GM18909 (cell line): Measurements from ENCODE around the gene PIGX.

Experiments
- ATAC-seq: cut with Tn5 transposase; IDR thresholded peaks from one replicate; pipeline ENCODE4 v1.9.1; 2021; ENCODE audit warnings: mild to moderate bottlenecking; ENCODE audit not compliant: unreplicated experiment, poor library complexity

Gene PIGX

DNA sequence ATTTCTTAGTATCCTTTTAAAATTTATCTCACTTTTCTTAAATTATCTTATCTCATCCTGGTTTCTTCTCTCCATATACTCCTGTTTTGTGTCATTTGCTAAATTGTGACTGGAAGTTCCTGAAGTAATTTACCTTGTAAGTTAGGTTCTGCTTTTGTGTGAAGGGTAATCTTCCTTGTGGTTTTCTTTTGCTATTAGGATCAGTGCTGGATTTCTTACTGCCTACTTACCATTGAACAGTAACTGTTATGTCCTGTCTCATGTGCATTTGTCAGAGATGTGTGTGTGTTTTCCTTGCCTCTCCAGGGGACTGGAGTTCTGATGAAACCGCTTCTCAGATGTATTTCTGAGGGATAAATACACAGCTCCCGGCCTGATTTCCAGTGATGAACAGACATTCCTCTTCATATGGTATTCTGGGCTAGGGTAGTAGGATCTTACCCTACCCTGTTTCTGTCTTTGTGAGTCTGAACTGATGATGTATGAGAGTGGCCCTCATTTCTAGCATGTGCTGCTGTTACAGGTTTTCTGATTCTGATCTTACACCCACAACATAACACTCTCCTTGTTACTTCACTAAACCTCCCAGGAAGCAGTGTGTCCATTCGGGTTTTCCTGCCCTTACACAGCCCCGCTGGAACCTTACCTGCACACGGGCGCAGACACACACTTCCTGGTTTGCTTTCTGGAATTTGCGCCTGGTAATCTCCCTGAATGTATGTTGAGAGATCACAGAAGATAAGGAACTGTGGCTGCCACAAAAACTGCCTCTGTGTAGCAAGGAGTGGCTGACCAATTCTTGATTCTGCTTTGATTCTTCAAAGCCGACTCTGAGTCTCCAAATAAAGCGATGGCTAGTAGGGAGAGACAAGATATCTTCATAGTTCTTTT, 42.2 kb downstream of the PIGX start:
- no peak for ATAC-seq

DNA sequence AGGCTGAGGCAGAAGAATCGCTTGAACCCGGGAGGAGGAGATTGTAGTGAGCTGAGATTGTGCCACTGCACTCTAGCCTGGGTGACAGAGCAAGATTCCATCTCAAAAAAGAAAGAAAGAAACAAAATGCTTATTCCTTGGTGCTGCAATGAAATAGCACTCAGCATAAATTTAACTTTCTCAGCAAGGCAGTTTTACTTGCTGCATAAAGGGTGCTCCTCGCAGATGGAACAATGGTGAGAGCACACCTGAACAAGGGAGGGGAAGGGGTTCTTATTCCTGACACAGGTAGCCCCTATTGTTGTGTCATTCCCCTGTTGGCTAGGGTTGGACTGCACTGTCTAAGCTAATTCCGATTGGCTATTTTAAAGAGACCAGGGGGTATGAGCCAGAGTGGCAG, 44.6 kb downstream of the PIGX start:
- ATAC-seq, result no peak

DNA sequence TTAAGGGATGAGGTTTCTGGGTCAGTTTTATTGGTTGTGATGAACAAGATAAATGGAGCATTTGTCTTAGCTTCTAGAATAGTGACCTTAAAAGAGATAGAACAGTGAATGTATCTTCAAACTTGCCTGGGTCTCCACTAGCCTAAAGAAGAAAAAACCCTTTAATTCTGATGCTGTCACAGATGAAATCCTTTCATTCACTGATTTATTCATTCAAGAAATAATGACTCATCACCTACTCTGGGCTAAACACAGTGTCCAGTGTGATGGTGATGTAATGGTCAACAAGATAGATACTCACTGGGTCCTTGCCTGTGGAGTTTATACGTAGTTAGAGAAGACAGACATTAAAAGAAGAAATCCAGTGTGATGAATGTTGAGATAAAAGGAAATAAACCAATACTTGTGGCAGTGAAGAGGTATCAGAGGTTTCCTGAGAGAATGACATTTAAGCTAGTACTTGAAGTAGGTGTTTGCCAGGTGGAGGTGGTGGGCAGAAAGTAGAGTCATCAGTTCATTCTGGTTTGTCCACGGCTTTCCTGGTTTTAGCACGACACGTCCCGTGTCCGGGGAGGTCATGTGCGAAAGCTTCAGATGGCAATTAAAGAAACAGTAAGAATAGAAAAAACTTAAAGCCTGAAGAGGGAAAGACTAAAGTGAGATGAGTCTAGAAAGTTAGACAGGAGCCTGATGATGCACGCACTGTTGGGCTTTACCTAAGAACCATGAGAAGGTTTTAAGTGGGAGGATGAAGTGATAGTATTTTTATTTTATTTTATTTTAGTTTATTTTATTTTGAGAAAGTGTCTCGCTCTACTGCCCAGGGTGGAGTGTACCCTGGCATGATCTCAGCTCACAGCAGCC, 45.9 kb downstream of the PIGX start:
- no peak for ATAC-seq

DNA sequence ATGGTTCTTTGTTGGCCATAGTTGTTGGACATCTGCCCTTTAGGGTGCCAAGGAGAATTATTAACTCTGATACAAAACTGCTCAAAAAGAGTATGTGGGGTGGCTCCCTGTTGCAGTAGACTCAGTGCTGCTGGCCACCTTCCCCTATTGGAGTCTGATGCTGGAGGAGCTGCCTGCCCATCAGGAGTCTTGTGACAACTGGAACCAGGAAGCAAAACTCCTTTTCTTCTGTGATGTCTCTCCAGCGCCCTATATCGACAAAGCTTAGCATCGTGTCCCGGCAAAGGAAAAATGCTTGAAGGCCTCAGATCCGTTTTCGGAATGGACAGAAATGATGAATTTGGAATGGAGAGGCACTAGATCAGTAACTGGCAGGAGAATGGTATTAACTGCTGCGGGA, 51.0 kb downstream of the PIGX start:
- no peak for ATAC-seq

DNA sequence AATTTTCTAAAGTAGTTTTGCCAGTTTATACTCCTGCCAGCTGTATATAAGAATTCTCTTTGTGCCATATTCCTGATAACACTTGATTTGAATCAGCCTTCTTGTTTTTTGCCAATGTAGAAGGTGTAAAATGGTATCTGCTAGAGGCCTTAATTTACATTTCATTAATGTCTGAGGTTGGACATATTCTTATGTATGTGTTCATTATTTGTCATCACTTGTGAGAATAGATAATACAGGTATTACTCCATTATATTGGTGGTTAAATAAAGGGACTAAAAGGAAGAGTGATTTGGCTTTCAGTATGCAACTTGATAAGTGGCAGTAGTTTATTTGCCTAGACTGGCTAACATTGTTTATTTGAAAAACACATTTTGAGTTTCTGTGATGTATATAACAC, 53.3 kb downstream of the PIGX start:
- ATAC-seq, result no peak

DNA sequence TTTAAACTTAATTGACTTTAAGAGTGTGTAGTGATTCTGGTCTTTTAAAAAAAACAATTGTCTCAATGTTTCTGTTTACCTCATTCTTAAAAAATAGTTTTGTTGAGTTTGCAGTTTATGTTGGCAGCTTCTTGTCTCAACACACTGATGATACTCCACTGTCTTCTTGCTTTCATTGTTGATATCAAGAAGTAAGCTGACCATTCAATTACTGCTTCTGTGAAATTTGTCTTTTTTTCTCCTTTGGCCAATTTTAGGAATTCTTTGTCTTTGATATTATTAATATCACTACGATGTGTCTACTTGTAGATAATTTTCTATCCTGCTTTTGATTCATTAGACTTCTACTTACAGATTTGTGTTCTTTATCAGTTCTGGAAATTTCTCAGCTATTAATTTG, 58.9 kb downstream of the PIGX start:
- ATAC-seq, result no peak

DNA sequence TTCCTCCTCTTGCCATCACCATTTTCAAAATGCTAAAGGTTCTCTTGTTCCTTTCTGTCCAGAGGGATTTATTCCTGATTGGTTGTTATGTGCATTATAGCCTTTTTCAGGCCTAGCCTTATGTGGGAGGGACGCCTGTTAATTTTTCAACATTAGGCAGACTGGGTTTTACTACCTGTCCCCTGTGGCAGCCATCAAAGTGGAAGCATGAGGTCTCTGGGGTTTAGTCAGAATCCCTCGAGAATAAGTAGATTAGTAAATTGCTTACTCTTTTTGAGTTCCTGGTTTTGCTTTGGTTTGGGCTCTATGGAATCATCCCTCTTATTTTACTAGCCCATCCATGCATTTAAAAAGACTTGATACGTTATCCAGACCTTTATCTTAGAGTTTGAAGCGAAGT, 59.9 kb downstream of the PIGX start:
- ATAC-seq, result no peak

DNA sequence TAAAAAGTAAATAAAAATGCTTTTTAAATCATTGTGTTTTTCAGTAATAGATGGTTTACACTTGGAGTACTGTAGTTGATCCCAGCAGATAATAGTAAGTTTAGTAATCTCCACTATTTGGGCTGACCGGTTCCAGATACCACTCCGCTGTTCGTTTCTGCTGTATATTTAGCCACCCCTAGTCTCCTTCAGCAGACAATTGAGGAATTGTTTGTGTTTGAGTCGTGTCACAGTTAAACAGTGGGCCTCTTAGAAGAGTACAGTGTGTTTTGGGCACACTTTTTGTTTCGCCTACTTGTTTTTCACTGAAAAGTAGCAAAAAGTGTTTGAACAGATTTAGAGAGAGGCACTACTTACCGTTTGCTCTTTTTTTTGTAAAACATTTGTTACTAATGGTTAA, 60.7 kb downstream of the PIGX start:
- no peak for ATAC-seq

DNA sequence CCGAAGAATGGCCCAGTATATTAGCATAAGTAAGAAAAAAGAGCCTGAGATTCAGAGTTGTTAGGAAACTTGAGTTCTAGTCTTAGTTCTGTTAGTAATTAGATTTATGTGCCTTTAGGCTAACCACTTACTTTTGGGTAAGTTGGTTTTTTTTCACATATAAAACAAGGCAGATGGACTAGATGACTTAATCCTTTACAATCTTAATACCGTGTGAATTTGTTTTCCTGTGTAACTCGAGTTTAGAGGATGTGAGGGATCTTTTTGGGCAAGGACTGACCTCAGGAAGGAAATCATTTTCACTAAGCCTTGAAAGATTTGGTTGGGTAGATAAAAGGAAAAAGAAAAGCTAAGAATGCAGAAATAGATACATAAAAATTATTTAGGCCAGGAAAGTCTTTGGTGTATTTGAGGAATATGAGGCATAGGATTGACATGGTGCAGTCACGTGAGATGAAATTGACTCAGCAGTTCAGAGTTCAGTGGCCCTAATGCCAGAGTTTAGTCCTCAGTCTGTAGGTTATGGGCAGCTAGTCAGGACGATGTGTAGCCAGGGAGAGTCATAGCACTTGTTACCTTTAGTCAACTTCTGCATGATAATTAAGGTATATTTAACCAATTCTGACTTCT, 62.1 kb downstream of the PIGX start:
- no peak for ATAC-seq

DNA sequence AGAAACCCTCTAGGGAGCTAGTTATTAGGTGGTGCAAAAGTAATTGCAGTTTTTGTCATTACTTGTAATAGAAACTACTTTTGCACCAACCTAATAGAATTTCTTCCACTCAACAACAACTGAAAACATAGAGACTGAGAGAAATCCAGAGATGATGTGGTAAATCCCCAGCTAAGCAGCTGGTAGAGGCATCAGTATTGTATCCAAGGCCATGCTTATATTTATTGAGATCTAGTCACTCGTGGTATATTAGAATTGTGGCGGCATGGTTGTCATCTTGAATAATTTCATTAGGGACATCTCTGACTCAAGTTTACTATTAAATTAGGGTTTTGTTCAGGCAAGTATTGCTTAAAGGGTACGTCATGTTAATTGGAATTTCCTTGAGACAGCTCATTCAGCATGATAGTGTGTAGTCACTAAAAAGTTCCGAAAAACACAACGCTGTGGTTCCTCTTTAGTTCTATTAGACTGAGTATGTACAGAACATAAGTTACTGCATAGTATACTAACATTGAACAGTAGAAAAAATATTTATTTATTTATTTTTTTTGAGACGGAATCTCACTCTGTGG, 62.8 kb downstream of the PIGX start:
- no peak for ATAC-seq

DNA sequence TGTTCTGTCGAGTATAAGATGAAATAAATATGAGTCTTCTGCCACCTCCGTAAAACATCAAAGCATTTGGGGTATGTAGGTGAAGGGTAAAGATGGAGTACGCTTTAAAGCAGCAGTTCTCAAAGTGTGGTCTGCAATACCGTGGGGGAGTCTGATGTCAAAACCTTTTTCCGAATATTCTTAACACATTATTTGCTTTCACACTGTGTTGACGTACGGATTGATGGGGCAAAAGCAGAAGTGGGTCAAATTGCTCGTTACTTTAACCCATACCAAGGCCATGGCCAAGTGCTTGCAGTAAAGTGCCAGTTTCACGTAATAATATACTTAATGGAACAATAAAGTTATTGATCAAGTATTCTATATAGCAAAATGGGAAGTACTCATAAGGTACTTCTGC, 63.8 kb downstream of the PIGX start:
- ATAC-seq, result no peak

DNA sequence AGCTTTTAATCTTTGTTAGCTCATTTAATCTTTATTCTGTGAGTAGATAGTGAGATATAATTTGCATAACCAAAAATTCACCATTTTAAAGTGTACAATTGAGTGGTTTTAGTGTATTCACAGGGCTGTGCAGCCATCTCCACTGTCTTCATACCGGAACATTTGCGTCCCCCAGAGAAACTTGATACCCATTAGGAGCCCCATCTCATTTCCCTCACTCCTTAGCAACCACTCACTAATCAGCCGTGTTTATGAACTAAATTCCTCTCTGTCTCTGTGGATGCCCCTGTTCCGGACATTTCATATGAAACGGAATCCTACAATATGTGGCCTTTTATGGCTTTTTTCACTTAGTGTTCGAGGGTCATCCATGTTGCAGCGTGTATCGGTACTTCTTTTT, 65.7 kb downstream of the PIGX start:
- no peak for ATAC-seq

DNA sequence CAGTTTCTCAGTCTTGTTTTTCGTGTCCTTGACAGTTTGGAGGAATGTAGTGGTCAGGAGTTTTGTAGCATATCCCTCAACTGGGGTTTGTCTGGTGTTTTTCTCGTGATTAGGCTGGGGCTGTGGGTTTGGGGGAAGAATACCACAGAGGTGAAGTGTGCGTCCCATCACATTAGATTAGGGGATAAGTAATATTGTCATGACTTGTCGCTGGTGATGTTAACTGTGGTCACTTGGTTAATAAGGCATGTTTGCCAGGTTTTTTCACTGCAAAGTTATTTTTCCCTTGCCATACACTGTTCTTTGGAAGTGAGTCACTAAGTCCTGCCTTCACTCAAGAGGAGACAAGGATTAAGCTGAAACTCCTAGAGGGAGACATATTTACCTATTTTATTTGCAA, 66.6 kb downstream of the PIGX start:
- ATAC-seq, result no peak

DNA sequence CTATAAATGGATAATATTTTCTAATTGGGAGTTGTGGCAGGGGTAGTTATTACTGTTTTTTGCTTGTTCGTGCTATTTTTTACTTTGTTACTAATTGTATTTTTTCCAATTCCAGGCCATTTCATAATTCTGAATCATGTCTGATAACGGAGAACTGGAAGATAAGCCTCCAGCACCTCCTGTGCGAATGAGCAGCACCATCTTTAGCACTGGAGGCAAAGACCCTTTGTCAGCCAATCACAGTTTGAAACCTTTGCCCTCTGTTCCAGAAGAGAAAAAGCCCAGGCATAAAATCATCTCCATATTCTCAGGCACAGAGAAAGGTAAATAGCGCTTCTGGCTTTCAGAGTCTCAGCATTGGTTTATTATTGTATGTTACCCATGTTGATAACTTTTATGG, 70.3 kb downstream of the PIGX start:
- ATAC-seq, result no peak
